Upper lobe of left lung (tissue), 6 donors: Measurements from ENCODE around the gene GMEB1. TPM values are rescaled to one million over a fixed set of nuclear protein-coding genes. Genes with fewer than 3 reads are reported as not detected.
"Not testable (repeated sequence)": the region's sequence is repeated elsewhere in the genome, so short reads cannot be mapped to it uniquely, and the experiment has no call there.

ENCODE experiments used
- ATAC-seq, 2 donors: fragments of 200-7000 bp; cut with Tn5 transposase; one replicate each; pipeline ENCODE4 v1.9.1; 2022; ENCODE audit warnings: mild to moderate bottlenecking in 2 of 2, moderate library complexity in 2 of 2; ENCODE audit not compliant: low FRiP score in 2 of 2
- DNase-seq, 2 donors: peaks; one replicate each; pipeline ENCODE4 v3.0.0-alpha.2; 2019 to 2020
- H3K27ac ChIP-seq, 4 donors: fragments of 200-600 bp; sonication (generic); one replicate each; pipeline ENCODE4 v1.5.1; 2016 to 2019
- H3K27me3 ChIP-seq, 4 donors: fragments of 200-600 bp; sonication (generic); one replicate each; pipeline ENCODE4 v1.5.1; 2017 to 2019
- H3K36me3 ChIP-seq, 4 donors: fragments of 200-600 bp; sonication (generic); one replicate each; pipeline ENCODE4 v1.5.1; 2016 to 2019
- H3K4me1 ChIP-seq, 4 donors: fragments of 200-600 bp; sonication (generic); one replicate each; pipeline ENCODE4 v1.5.1; 2018 to 2019
- H3K4me3 ChIP-seq, 4 donors: fragments of 200-600 bp; sonication (generic); one replicate each; pipeline ENCODE4 v1.5.1; 2017 to 2019; ENCODE audit warnings: mild to moderate bottlenecking in 2 of 4, moderate library complexity in 1 of 4
- H3K9me3 ChIP-seq, 4 donors: fragments of 200-600 bp; sonication (generic); one replicate each; pipeline ENCODE4 v1.5.1; 2018 to 2019
- EP300 ChIP-seq, 4 donors: sonication (generic); formaldehyde crosslinking; IDR thresholded peaks; one replicate each; pipeline ENCODE4 v1.5.1; 2017; ENCODE audit warnings: antibody characterized with exemption in 4 of 4, control low read depth in 2 of 4
- POLR2A ChIP-seq, 4 donors: fragments of 450-650 bp; IDR thresholded peaks; one replicate each; pipeline ENCODE4 v1.5.1; 2016 to 2017; ENCODE audit warnings: antibody characterized with exemption in 4 of 4, mild to moderate bottlenecking in 2 of 4
- POLR2AphosphoS5 ChIP-seq, 2 donors: sonication (generic); formaldehyde crosslinking; IDR thresholded peaks; one replicate each; pipeline ENCODE4 v1.5.1; 2017; ENCODE audit warnings: antibody characterized with exemption in 2 of 2
- WGBS, 2 donors: methylation state at CpG; one replicate each; pipeline ENCODE4 v1.1.5; 2017 to 2018; 5-methylcytosine and 5-hydroxymethylcytosine counted together
- total RNA-seq, 6 donors: library from RNA; depleted of rRNA in 4 of 6; stranded (reverse); fragments of >200 nt in 4 of 6; gene quantifications; one replicate each; pipeline versions ENCODE4 v1.1.0 to v1.2.1, GENCODE V29; 2016 to 2021
- TF ChIP-seq, protein P1 (sequence below), 6 experiments: fragments of 450-650 bp in 4 of 6; fragments of 200-600 bp in 2 of 6; sonication (generic) in 2 of 6; IDR thresholded peaks; one replicate each; pipeline ENCODE4 v1.5.1; 2016 to 2019; ENCODE audit warnings: antibody characterized with exemption in 6 of 6
- donor health status: DM: no; HTN: no; CAD: no; lungs with moderate emphysema.
- donor health status: DM: no; HTN: yes; CAD: no; lungs with severe emphysema.

GMEB1 gene
- total RNA-seq, 6 donors from 2014 or later: 7.3 to 14.3 (median 10.5) TPM

DNA sequence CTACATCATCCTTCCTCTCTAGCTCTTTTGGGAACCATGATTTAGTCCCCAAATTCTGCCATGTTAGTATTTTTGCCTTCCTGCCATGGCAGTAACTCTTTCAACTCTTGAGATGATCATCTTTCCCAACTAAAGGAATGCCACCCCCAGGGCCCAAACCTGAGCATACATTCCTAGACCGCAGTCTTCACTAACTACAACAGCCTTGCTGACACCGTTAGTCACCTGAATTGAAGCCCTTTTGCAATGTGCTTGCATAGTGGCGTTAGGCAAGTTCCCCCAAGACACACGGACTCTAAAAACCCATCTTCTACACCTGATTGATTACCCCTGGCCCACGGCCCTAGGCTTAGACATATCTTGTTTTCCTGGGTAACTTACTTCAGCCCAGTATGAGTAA is 51.8 kb downstream of the GMEB1 start:
- Histone ChIP-seq H3K9me3 (no peaks in the 10 kb centered on the region), H3K36me3 (peaks cover 0 to 3% (median 1%) of the 10 kb centered on the region in 4 donors), H3K4me3 (no peak overlapping the region), H3K4me1 (no peaks in the 10 kb centered on the region), H3K27me3 (no peaks in the 10 kb centered on the region), H3K27ac (no peak overlapping the region)
- no peak for TF ChIP-seq POLR2AphosphoS5 (IDR thresholded peaks at IDR 0.05)
- TF ChIP-seq, protein P1, sequence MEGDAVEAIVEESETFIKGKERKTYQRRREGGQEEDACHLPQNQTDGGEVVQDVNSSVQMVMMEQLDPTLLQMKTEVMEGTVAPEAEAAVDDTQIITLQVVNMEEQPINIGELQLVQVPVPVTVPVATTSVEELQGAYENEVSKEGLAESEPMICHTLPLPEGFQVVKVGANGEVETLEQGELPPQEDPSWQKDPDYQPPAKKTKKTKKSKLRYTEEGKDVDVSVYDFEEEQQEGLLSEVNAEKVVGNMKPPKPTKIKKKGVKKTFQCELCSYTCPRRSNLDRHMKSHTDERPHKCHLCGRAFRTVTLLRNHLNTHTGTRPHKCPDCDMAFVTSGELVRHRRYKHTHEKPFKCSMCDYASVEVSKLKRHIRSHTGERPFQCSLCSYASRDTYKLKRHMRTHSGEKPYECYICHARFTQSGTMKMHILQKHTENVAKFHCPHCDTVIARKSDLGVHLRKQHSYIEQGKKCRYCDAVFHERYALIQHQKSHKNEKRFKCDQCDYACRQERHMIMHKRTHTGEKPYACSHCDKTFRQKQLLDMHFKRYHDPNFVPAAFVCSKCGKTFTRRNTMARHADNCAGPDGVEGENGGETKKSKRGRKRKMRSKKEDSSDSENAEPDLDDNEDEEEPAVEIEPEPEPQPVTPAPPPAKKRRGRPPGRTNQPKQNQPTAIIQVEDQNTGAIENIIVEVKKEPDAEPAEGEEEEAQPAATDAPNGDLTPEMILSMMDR (IDR thresholded peaks at IDR 0.05): no peak
- TF ChIP-seq EP300 (IDR thresholded peaks at IDR 0.05): no peak
- TF ChIP-seq POLR2A (IDR thresholded peaks at IDR 0.05): no peak
- WGBS, 2 donors: 73 to 81% methylated on average over 5 of the region's 5 CpGs
- DNase-seq (no peak), ATAC-seq (no peak)

- H3K27me3 ChIP-seq, DNase-seq, H3K4me3 ChIP-seq, H3K4me1 ChIP-seq, ATAC-seq, H3K36me3 ChIP-seq, H3K9me3 ChIP-seq, H3K27ac ChIP-seq: not testable (repeated sequence)
- 96 to 97% methylated on average over 18 of the region's 18 CpGs for WGBS, 2 donors
Measured at GRCh38 chr1:28721927-28722326, 53.3 kb downstream of the GMEB1 start.

DNA sequence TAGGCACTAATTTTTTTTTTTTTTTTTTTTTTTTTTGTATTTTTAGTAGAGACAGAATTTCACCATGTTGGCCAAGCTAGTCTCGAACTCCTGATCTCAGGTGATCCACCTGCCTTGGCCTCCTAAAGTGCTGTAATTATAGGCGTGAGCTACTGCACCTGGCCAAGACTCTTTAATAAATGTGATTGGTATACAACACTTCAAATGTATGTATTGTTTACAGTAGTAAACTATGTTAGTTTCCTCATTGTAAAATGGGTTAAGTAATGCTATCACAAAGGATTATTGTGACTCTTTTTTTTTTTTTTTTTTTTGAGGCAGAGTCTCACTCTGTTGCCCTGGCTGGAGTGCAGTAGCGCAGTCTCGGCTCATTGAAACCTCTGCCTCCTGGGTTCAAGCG is 56.8 kb downstream of the GMEB1 start:
- WGBS, 2 donors: 91 to 95% methylated on average over 5 of the region's 5 CpGs
- ATAC-seq: not testable (repeated sequence)

DNA sequence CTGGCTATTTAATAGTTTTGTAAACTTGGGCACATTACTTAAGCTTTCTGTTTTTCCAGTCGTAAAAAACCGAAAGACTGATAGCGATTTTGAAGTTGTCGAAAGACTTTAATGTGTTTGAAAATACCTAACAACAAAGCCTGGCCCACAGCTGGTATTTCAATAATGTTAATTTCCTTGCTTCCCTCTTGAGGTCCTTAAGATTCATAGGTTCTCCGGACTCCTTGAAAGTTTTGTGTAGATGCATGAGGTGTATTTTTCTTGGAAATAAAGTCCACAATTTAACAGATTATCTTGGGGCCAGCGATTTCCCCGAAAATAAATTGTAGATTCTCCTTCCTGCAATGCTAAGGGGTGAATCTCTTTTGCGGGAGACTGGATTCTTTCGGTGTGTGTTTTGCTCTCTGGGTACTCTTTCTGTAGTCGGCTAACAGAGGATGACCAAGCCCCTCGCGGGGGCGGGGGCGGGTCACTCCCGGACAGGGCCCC is 67.4 kb downstream of the GMEB1 start:
- 9 to 12% methylated on average over 13 to 15 of the region's 15 CpGs for WGBS, 2 donors
- Histone ChIP-seq H3K27me3 (no peaks in the 10 kb centered on the region), H3K9me3 (no peaks in the 10 kb centered on the region), H3K36me3 (peaks cover 0 to 24% (median 14%) of the 10 kb centered on the region in 4 donors), H3K4me3 (peak overlapping the region in 3 of 4 donors; percentile 65 to 84 (median 80)), H3K4me1 (peaks cover 33 to 41% (median 40%) of the 10 kb centered on the region in 4 donors), H3K27ac (peak overlapping the region; percentile 94 to 98 (median 94))
- TF ChIP-seq, protein P1 (IDR thresholded peaks at IDR 0.05): no peak
- no peak for TF ChIP-seq POLR2AphosphoS5 (IDR thresholded peaks at IDR 0.05)
- no peak for TF ChIP-seq EP300 (IDR thresholded peaks at IDR 0.05)
- no peak for TF ChIP-seq POLR2A (IDR thresholded peaks at IDR 0.05)
- peak in 1 of 2 donors; percentile 89 for DNase-seq
- ATAC-seq: no peak

More for the DNA sequence above, 56.8 kb downstream of the GMEB1 start:
- not testable (repeated sequence) for H3K4me1 ChIP-seq, H3K36me3 ChIP-seq, H3K9me3 ChIP-seq, H3K27ac ChIP-seq, DNase-seq, H3K27me3 ChIP-seq, H3K4me3 ChIP-seq

GRCh38 chr1:28736450-28737306 is 68.1 kb downstream of the GMEB1 start, which contains the start of gene YTHDF2:
Gene YTHDF2, plus strand, starts transcription at chr1:28736940. Its CDS starts 181 bp downstream, at chr1:28737121.
- Histone ChIP-seq H3K4me1 (peaks cover 38 to 48% (median 44%) of the 10 kb centered on the region in 4 donors), H3K27ac (peak within 1 kb of the TSS; percentile 94 to 98 (median 94)), H3K36me3 (peaks cover 0 to 29% (median 18%) of the 10 kb centered on the region in 4 donors), H3K27me3 (no peaks in the 10 kb centered on the region), H3K9me3 (no peaks in the 10 kb centered on the region), H3K4me3 (peak within 1 kb of the TSS; percentile 65 to 99 (median 82))
- 0% methylated on average over 2 to 18 of the region's 92 CpGs for WGBS, 2 donors
- TF ChIP-seq EP300 (IDR thresholded peaks at IDR 0.05) (no peak), POLR2A (IDR thresholded peaks at IDR 0.05) (peak in 3 of 4 donors; percentile 73 to 95 (median 92)), POLR2AphosphoS5 (IDR thresholded peaks at IDR 0.05) (peak; percentile 81 to 88)
- TF ChIP-seq, protein P1 (IDR thresholded peaks at IDR 0.05): peak; percentile 91 to 97 (median 96)
- ATAC-seq (peak; percentile 99), DNase-seq (peak; percentile 98 to 100)
